Astrocyte of the spinal cord (primary cell): Measurements from ENCODE around the gene CDRT4.
A peak's percentile ranks its signal among the peaks of the same experiment; 100 is the strongest.

Experiments used
- DNase-seq: peaks from one replicate; pipeline ENCODE4 v3.0.0; 2011; ENCODE audit warnings: low read depth, low spot score
- H3K4me3 ChIP-seq: 2 replicates; pipeline ENCODE4 v1.5.1; 2011; ENCODE audit warnings: low read depth, mild to moderate bottlenecking, low read length, moderate library complexity
- in situ Hi-C: cut with HindIII; loops from 2 replicates; pipeline ENCODE4 v1.10.0; 2017; ENCODE audit warnings: low sequenced_read_pairs
- TF ChIP-seq, protein P1 (sequence below): IDR thresholded peaks from 2 replicates; pipeline ENCODE4 v1.5.1; 2012; ENCODE audit warnings: low read depth, mild to moderate bottlenecking, low read length, inconsistent platforms

The CDRT4 gene

GRCh38 chr17:15465045-15465701 is 2.2 kb downstream of the CDRT4 start:
- TF ChIP-seq, protein P1, sequence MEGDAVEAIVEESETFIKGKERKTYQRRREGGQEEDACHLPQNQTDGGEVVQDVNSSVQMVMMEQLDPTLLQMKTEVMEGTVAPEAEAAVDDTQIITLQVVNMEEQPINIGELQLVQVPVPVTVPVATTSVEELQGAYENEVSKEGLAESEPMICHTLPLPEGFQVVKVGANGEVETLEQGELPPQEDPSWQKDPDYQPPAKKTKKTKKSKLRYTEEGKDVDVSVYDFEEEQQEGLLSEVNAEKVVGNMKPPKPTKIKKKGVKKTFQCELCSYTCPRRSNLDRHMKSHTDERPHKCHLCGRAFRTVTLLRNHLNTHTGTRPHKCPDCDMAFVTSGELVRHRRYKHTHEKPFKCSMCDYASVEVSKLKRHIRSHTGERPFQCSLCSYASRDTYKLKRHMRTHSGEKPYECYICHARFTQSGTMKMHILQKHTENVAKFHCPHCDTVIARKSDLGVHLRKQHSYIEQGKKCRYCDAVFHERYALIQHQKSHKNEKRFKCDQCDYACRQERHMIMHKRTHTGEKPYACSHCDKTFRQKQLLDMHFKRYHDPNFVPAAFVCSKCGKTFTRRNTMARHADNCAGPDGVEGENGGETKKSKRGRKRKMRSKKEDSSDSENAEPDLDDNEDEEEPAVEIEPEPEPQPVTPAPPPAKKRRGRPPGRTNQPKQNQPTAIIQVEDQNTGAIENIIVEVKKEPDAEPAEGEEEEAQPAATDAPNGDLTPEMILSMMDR, result no peak
- in situ Hi-C loops, result no loop called here
- H3K4me3 ChIP-seq, result no peak overlapping the region
- DNase-seq, result no peak

- H3K4me3 ChIP-seq, result no peak overlapping the region
- DNase-seq, result no peak
- in situ Hi-C loops, result no loop called here
- TF ChIP-seq, protein P1, result no peak
These were observed 3.0 kb downstream of the CDRT4 start for GRCh38 chr17:15464231-15464985.

DNA sequence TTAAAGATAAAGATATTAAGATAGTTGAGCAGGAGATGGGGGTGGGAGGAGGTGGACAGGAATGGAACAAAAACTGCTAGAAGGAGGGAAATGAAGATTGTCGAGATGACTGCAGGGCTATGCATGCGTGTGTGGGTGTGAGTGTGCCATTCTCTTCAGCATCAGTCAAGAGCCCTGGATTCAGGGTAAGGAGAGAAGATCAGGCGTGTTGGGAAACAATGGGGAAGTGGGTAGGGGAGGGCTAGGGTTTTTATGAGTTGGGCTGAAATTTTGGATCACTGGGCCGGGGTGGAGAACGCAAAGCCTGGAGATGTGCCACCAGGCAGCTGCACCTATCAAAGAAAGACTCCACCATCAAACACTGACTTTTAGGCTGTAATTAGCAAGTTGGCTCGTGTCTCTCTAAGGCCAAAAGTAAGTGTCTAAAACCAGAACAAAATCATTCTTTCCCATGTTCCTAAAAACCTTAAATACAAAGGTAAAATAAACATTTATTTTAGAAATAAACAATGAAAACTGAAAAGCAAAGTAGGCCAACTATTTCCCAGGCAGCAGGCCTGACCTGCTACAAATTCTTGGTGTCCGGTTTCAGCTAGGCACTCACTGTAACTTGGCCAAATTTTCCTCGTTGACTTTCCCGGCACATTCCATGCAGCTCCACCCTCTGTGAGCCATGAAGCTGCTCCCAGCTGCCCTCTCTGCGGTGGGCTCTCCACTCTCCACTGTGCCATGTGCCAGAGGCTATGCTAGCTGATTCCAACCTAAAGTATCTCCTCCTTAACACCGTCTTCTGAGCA is 4.2 kb downstream of the CDRT4 start:
- DNase-seq, result peak; percentile 80
- H3K4me3 ChIP-seq, result no peak overlapping the region
- in situ Hi-C loops, result no loop called here
- TF ChIP-seq, protein P1, result no peak

DNA sequence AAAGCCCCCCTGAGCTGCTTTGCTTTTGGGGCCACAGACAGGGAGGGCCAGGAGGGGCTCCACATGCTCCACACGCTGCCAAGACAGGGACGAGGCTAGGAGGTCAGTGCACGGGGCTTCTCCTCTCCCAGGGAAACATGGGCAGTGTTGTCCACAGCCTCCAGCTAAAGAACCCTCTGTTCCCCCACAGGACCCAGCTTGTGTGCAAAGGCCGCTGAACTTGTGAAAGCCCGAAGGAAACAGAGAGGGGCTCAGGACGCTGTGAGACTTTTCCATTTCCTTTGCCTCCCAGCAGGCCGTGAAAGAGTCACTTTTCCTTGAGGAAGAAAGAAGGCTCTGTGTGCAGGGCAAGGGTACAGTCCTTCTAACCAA is 9.7 kb downstream of the CDRT4 start:
- no peak for DNase-seq
- H3K4me3 ChIP-seq, result no peak overlapping the region
- in situ Hi-C loops, result no loop called here
- TF ChIP-seq, protein P1, result no peak

- H3K4me3 ChIP-seq, result no peak overlapping the region
- in situ Hi-C loops, result no loop called here
- TF ChIP-seq, protein P1, result peak; percentile 44
- DNase-seq, result peak; percentile 90
These were observed 10.3 kb downstream of the CDRT4 start for GRCh38 chr17:15456972-15457722.

- no peak overlapping the region for H3K4me3 ChIP-seq
- DNase-seq, result no peak
- TF ChIP-seq, protein P1, result no peak
- in situ Hi-C loops, result no loop called here
These were observed 10.9 kb downstream of the CDRT4 start for GRCh38 chr17:15456496-15456895.
